H9 (cell line): Measurements from ENCODE around the gene BSPRY. TPM values are rescaled to one million over a fixed set of nuclear protein-coding genes. Genes with fewer than 3 reads are reported as not detected.

Experiments
- DNase-seq: peaks from one replicate; pipeline ENCODE4 v3.0.0-alpha.2; 2017
- H2AFZ ChIP-seq: one replicate; pipeline ENCODE4 v1.6.1; 2013; ENCODE audit warnings: mild to moderate bottlenecking, low read length, control low read depth, moderate library complexity
- H2AK5ac ChIP-seq: 2 replicates; pipeline ENCODE4 v1.6.1; 2013; ENCODE audit warnings: low read length, control low read depth, mixed read lengths; ENCODE audit not compliant: insufficient read length
- H2BK120ac ChIP-seq: one replicate; pipeline ENCODE4 v1.6.1; 2013; ENCODE audit warnings: low read depth, mild to moderate bottlenecking, low read length, control low read depth, inconsistent platforms; ENCODE audit not compliant: poor library complexity, severe bottlenecking
- H2BK12ac ChIP-seq: 2 replicates; pipeline ENCODE4 v1.6.1; 2013; ENCODE audit warnings: low read length, control low read depth, mixed read lengths, low read depth; ENCODE audit not compliant: insufficient read length
- H2BK15ac ChIP-seq: 2 replicates; pipeline ENCODE4 v1.6.1; 2013; ENCODE audit warnings: low read depth, low read length, control low read depth
- H2BK20ac ChIP-seq: one replicate; pipeline ENCODE4 v1.6.1; 2013; ENCODE audit warnings: low read depth, mild to moderate bottlenecking, low read length, control low read depth, inconsistent platforms; ENCODE audit not compliant: poor library complexity, severe bottlenecking
- H2BK5ac ChIP-seq: 2 replicates; pipeline ENCODE4 v1.6.1; 2013; ENCODE audit warnings: low read length, control low read depth, mixed read lengths; ENCODE audit not compliant: insufficient read length
- H3K14ac ChIP-seq: 2 replicates; pipeline ENCODE4 v1.6.1; 2013; ENCODE audit warnings: low read length, control low read depth; ENCODE audit not compliant: insufficient read depth
- H3K18ac ChIP-seq: 2 replicates; pipeline ENCODE4 v1.6.1; 2013; ENCODE audit warnings: low read depth, mild to moderate bottlenecking, mixed read lengths, low read length, control low read depth; ENCODE audit not compliant: insufficient read length
- H3K23ac ChIP-seq: 2 replicates; pipeline ENCODE4 v1.6.1; 2013; ENCODE audit warnings: low read length, control low read depth, mixed read lengths, low read depth; ENCODE audit not compliant: insufficient read length
- H3K23me2 ChIP-seq: 2 replicates; pipeline ENCODE4 v1.6.1; 2013; ENCODE audit warnings: low read depth, mild to moderate bottlenecking, mixed read lengths, low read length, control low read depth; ENCODE audit not compliant: insufficient read length, poor library complexity, severe bottlenecking
- H3K27ac ChIP-seq: 2 replicates; pipeline ENCODE4 v1.5.1; 2013; ENCODE audit warnings: low read length, control low read depth, mixed read lengths, low read depth; ENCODE audit not compliant: insufficient read length
- H3K27me3 ChIP-seq: 2 replicates; pipeline ENCODE4 v1.6.1; 2013; ENCODE audit warnings: low read length, control low read depth, inconsistent platforms; ENCODE audit not compliant: insufficient read depth
- H3K4ac ChIP-seq: 2 replicates; pipeline ENCODE4 v1.6.1; 2013; ENCODE audit warnings: low read depth, mild to moderate bottlenecking, control low read depth, inconsistent platforms, low read length, moderate library complexity
- H3K4me1 ChIP-seq: 2 replicates; pipeline ENCODE4 v1.6.1; 2013; ENCODE audit warnings: low read length, control low read depth, inconsistent platforms; ENCODE audit not compliant: insufficient read depth
- H3K4me2 ChIP-seq: 2 replicates; pipeline ENCODE4 v1.6.1; 2013; ENCODE audit warnings: low read length, control low read depth, mixed read lengths; ENCODE audit not compliant: insufficient read length, insufficient read depth
- H3K56ac ChIP-seq: 2 replicates; pipeline ENCODE4 v1.6.1; 2013; ENCODE audit warnings: low read depth, mild to moderate bottlenecking, mixed read lengths, low read length, control low read depth; ENCODE audit not compliant: insufficient read length
- H3K79me1 ChIP-seq: 2 replicates; pipeline ENCODE4 v1.6.1; 2013; ENCODE audit warnings: low read depth, mild to moderate bottlenecking, moderate library complexity, low read length, control low read depth, inconsistent platforms; ENCODE audit not compliant: insufficient read depth, poor library complexity, severe bottlenecking
- H3K79me2 ChIP-seq: 2 replicates; pipeline ENCODE4 v1.6.1; 2013; ENCODE audit warnings: low read length, control low read depth, inconsistent platforms; ENCODE audit not compliant: insufficient read depth
- H3K9ac ChIP-seq: 2 replicates; pipeline ENCODE4 v1.6.1; 2013; ENCODE audit warnings: low read length, control low read depth, mixed read lengths; ENCODE audit not compliant: insufficient read length; ENCODE audit errors: extremely low read depth
- H3K9me3 ChIP-seq: one replicate; pipeline ENCODE4 v1.6.1; 2013; ENCODE audit warnings: low read depth, low read length, inconsistent platforms; ENCODE audit not compliant: control insufficient read depth
- H3T11ph ChIP-seq: one replicate; pipeline ENCODE4 v1.6.1; 2013; ENCODE audit warnings: mild to moderate bottlenecking, low read length, control low read depth, inconsistent platforms
- H4K20me1 ChIP-seq: one replicate; pipeline ENCODE4 v1.6.1; 2013; ENCODE audit not compliant: control insufficient read depth, insufficient read length, insufficient read depth
- H4K5ac ChIP-seq: 2 replicates; pipeline ENCODE4 v1.6.1; 2013; ENCODE audit warnings: low read depth, mild to moderate bottlenecking, mixed read lengths, low read length, control low read depth; ENCODE audit not compliant: insufficient read length
- H4K8ac ChIP-seq: replicated peaks from 2 replicates; pipeline ENCODE4 v1.6.1; 2013; ENCODE audit warnings: low read length, control low read depth, mixed read lengths, low read depth; ENCODE audit not compliant: insufficient read length
- H4K91ac ChIP-seq: 2 replicates; pipeline ENCODE4 v1.6.1; 2013; ENCODE audit warnings: low read depth, mild to moderate bottlenecking, moderate library complexity, mixed read lengths, low read length, control low read depth; ENCODE audit not compliant: insufficient read length
- H3K27ac Mint-ChIP-seq, 3 experiments: 2 replicates in 2 of 3; 3 replicates in 1 of 3; pipeline ENCODE4 v1.8.0; 2020 to 2021; ENCODE audit warnings: mixed read lengths in 3 of 3, mild to moderate bottlenecking in 1 of 3, moderate library complexity in 1 of 3
- H3K27me3 Mint-ChIP-seq: 2 replicates; pipeline ENCODE4 v1.8.0; 2021; ENCODE audit warnings: low read depth, mild to moderate bottlenecking, moderate library complexity, mixed read lengths
- H3K36me3 Mint-ChIP-seq, 3 experiments: 2 replicates in 2 of 3; 3 replicates in 1 of 3; pipeline ENCODE4 v1.8.0; 2020 to 2021; ENCODE audit warnings: low read depth in 3 of 3, mixed read lengths in 3 of 3; ENCODE audit not compliant: insufficient read depth in 1 of 3
- H3K4me1 Mint-ChIP-seq, 2 experiments: 2 replicates each; pipeline ENCODE4 v1.8.0; 2020; ENCODE audit warnings: mixed read lengths in 2 of 2
- H3K4me3 Mint-ChIP-seq, 2 experiments: 2 replicates in 1 of 2; 3 replicates in 1 of 2; pipeline ENCODE4 v1.8.0; 2020 to 2021; ENCODE audit warnings: mild to moderate bottlenecking in 2 of 2, mixed read lengths in 2 of 2, moderate library complexity in 1 of 2
- H3K9me3 Mint-ChIP-seq, 2 experiments: 2 replicates in 1 of 2; 3 replicates in 1 of 2; pipeline ENCODE4 v1.8.0; 2020; ENCODE audit warnings: mild to moderate bottlenecking in 2 of 2, mixed read lengths in 2 of 2, moderate library complexity in 1 of 2
- CTCF ChIP-seq: fragments of 200-600 bp; sonication (generic); conservative IDR thresholded peaks from 3 replicates; pipeline ENCODE4 v1.8.0; 2021; ENCODE audit warnings: antibody characterized with exemption, mild to moderate bottlenecking
- WGBS: extraction: QIAGEN DNeasy Blood & Tissue Kit; methylation state at CpG from one replicate; pipeline ENCODE4 v1.1.7; 2013; ENCODE audit warnings: missing lambda C conversion rate, low lambda C conversion rate, mixed read lengths; ENCODE audit not compliant: insufficient read length; ENCODE audit errors: extremely low coverage; 5-methylcytosine and 5-hydroxymethylcytosine counted together
- total RNA-seq: library from RNA; stranded (reverse); gene quantifications from 2 replicates; pipeline ENCODE4 v1.2.1, GENCODE V29; 2021

The BSPRY gene
- total RNA-seq, 1 experiment from 2014 or later = 4.5 TPM

GRCh38 chr9:113369855-113370140, 20.5 kb downstream of the BSPRY start:
- Histone ChIP-seq H3K9ac (no peak overlapping the region), H2BK15ac (no peak overlapping the region), H3T11ph (no peak overlapping the region), H2BK5ac (no peak overlapping the region), H3K9me3 (no peaks in the 10 kb centered on the region), H3K18ac (no peak overlapping the region), H3K4me1 (no peaks in the 10 kb centered on the region), H4K5ac (no peak overlapping the region), H2BK120ac (no peak overlapping the region), H3K4me2 (no peak overlapping the region), H3K23ac (no peak overlapping the region), H3K23me2 (peaks cover 3% of the 10 kb centered on the region), H4K8ac (no peak overlapping the region), H3K27ac (no peak overlapping the region), H3K14ac (no peak overlapping the region), H2BK20ac (no peak overlapping the region), H2AK5ac (no peak overlapping the region), H3K79me1 (no peaks in the 10 kb centered on the region), H4K91ac (no peak overlapping the region), H3K56ac (no peak overlapping the region), H3K4ac (no peak overlapping the region), H2AFZ (no peak overlapping the region), H3K79me2 (no peaks in the 10 kb centered on the region), H4K20me1 (no peaks in the 10 kb centered on the region), H3K27me3 (no peaks in the 10 kb centered on the region), H2BK12ac (no peak overlapping the region)
- H3K36me3 Mint-ChIP-seq = peaks cover 0 to 24% (median 14%) of the 10 kb centered on the region in 3 experiments; a peak in 5 of 7 replicates
- H3K27ac Mint-ChIP-seq = no peak overlapping the region
- no CpG with 5 or more reads among the region's 11 CpGs for WGBS
- DNase-seq = no peak
- H3K9me3 Mint-ChIP-seq = no peaks in the 10 kb centered on the region
- H3K4me3 Mint-ChIP-seq = no peak overlapping the region
- no peak for TF ChIP-seq CTCF
- no peaks in the 10 kb centered on the region for H3K27me3 Mint-ChIP-seq
- peaks cover 8 to 15% of the 10 kb centered on the region in 2 experiments for H3K4me1 Mint-ChIP-seq
